ENCODE data around the gene AGAP1.

The AGAP1 gene

DNA sequence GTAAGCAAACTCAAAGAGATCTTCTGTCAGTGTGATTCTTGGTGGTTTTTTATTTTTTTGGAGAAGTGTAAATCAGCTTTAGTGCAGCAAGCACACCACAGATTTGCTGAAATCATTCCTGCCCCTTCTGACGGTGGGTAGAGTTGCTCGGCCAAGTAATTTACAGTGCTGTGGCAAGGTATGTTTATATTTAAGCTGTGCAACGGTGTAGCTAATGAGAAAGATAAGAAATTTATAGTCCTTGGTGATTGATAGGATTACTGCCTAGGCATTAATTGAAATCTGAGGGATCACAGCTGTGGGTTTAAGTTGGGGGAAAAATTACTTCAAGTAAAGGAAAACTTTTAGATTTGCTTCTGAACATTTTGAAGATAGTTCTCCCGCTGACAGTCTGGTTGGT is 286.6 kb downstream of the AGAP1 start:
- TF ChIP-seq, protein P1, sequence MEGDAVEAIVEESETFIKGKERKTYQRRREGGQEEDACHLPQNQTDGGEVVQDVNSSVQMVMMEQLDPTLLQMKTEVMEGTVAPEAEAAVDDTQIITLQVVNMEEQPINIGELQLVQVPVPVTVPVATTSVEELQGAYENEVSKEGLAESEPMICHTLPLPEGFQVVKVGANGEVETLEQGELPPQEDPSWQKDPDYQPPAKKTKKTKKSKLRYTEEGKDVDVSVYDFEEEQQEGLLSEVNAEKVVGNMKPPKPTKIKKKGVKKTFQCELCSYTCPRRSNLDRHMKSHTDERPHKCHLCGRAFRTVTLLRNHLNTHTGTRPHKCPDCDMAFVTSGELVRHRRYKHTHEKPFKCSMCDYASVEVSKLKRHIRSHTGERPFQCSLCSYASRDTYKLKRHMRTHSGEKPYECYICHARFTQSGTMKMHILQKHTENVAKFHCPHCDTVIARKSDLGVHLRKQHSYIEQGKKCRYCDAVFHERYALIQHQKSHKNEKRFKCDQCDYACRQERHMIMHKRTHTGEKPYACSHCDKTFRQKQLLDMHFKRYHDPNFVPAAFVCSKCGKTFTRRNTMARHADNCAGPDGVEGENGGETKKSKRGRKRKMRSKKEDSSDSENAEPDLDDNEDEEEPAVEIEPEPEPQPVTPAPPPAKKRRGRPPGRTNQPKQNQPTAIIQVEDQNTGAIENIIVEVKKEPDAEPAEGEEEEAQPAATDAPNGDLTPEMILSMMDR (IDR thresholded peaks at IDR 0.05; ENCODE audit: insufficient read depth, low read depth, low read length, missing control alignments) = no peak
- no peak for DNase-seq (ENCODE audit: low read depth)

DNA sequence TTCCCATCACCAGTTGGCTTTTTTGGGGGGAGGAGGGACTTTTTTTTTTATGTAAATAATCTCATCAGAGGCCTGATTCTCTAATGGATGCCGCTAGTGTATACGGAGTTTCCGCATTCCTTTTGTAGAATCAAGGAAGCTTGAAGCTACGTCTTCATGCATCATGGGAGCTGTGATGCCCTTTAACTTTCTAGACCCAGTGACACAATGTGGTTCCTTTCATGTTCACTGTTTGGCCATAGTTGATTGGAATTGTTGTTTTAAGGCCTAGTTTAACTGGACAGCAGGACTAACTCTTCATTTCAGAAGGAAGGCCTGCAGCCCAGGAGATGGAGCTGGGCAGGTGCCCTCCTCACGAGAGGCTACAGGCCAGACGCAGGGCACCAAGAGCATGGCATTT is 287.9 kb downstream of the AGAP1 start:
- no peak for DNase-seq (ENCODE audit: low read depth)
- no peak overlapping the region for H3K4me3 ChIP-seq (ENCODE audit: low read length)
- TF ChIP-seq, protein P1 (IDR thresholded peaks at IDR 0.05; ENCODE audit: insufficient read depth, low read depth, low read length, missing control alignments) = no peak

More for the DNA sequence above, 286.6 kb downstream of the AGAP1 start:
- H3K4me3 ChIP-seq (ENCODE audit: low read length) = no peak overlapping the region

DNA sequence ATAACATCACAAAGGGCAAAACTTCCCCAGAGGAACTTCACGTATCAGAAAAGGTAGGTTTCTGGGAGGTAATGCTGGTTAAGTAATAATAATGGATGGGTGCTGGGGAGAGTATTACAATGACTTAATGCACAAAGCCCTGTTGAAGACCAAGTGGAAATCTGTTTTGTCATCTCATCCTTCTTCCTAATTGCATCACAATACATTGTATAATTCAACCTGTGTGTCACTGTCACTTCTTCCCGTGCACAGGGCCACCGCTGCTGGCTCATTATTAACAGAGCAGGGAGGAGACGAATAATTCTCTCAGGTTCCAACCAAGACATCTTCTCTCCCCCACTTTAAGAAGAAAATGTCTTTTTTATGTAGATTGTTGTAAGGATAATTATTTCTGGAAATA is 290.9 kb downstream of the AGAP1 start:
- no peak overlapping the region for H3K4me3 ChIP-seq (ENCODE audit: low read length)
- TF ChIP-seq, protein P1 (IDR thresholded peaks at IDR 0.05; ENCODE audit: insufficient read depth, low read depth, low read length, missing control alignments) = no peak
- DNase-seq (ENCODE audit: low read depth) = no peak

DNA sequence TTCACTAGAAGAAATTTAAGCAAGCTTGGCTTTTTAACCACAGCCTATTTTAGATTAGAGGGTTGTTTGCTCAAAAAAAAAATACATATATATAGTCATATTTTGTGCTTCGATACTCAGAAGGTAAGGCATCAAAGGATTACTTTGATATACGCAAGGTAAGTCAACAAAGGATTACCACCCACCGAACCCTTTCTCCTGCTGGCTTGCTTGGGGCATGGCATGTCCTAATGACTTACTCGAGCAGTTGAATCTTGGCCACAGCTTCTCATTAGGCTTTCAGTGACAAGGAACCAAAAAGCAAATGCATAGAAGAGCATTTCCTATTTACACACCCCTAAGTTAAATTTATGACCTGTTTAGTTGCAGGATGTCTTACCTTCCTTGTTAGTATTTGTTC is 295.7 kb downstream of the AGAP1 start:
- no peak overlapping the region for H3K4me3 ChIP-seq (ENCODE audit: low read length)
- DNase-seq (ENCODE audit: low read depth) = no peak
- TF ChIP-seq, protein P1 (IDR thresholded peaks at IDR 0.05; ENCODE audit: insufficient read depth, low read depth, low read length, missing control alignments) = no peak

DNA sequence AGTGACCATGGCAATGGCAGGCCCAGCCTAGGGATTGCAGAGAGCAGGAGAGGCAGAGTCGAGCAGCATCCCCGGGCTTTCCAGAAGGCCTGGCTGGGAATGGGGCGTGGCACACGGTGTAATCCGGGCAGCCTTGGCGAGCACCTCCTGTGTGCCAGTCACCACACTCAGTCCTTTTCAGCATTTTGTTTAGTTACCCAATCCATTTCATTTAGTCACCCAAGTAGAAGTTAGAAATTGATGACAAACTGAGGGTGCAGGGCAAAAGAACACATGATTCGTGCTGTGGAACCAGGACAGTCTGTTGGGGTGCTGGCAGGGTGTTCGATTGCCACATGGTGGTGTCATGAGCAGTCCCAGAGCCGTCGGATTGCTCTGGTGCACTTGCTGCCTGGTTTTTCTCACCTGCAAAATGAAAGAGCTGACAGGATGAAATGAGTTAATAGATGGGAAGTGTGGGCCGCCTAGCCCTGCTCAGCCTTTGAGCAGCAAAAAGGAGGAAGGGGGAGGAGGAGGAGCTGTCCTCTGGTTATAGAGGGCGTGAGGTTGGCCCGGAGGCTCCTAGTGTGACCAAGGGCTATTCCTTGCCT is 299.4 kb downstream of the AGAP1 start:
- TF ChIP-seq, protein P1 (IDR thresholded peaks at IDR 0.05; ENCODE audit: insufficient read depth, low read depth, low read length, missing control alignments) = peak; percentile 64
- H3K4me3 ChIP-seq (ENCODE audit: low read length) = no peak overlapping the region
- DNase-seq (ENCODE audit: low read depth) = peak; percentile 79

DNA sequence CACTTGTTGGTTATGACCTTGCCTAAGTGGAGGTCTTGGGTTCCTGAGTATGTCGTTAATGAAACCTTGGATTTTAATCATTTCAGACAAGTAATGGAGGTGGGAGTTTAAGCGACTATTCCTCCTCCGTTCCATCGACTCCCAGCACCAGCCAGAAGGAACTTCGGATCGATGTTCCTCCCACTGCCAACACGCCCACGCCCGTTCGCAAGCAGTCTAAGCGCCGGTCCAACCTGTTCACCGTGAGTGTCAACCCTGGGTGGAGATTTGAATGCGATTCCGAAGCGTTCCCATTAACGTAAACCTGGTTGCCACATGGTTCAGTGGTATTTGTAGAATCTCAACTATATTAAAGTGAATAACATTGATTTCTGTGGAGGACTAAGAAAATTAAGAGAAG is 305.4 kb downstream of the AGAP1 start:
- no peak for DNase-seq (ENCODE audit: low read depth)
- H3K4me3 ChIP-seq (ENCODE audit: low read length) = no peak overlapping the region
- TF ChIP-seq, protein P1 (IDR thresholded peaks at IDR 0.05; ENCODE audit: insufficient read depth, low read depth, low read length, missing control alignments) = no peak

DNA sequence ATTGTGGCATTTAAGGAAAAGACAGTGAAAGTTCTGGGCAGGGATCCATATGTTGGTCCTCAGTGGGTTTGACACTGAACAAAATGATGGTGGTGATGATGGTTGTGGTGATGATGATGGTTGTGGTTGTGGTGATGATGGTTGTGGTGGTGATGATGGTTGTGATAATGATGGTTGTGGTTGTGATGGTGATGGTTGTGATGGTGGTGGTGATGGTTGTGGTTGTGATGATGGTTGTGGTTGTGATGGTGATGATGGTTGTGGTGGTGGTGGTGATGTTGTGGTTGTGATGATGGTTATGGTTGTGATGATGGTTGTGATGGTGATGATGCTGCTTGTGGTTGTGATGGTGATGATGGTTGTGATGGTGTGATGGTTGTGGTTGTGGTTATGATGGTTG is 308.7 kb downstream of the AGAP1 start:
- DNase-seq (ENCODE audit: low read depth) = no peak

More for the DNA sequence above, 308.7 kb downstream of the AGAP1 start:
- H3K4me3 ChIP-seq (ENCODE audit: low read length) = no peak overlapping the region
- TF ChIP-seq, protein P1 (IDR thresholded peaks at IDR 0.05; ENCODE audit: insufficient read depth, low read depth, low read length, missing control alignments) = no peak

All from epithelial cell of esophagus (primary cell).